ENCODE results near the gene MARCHF3. TPM values are rescaled to one million over a fixed set of nuclear protein-coding genes. Genes with fewer than 3 reads are reported as not detected.
"Not testable (repeated sequence)": the region's sequence is repeated elsewhere in the genome, so short reads cannot be mapped to it uniquely, and the experiment has no call there.

The MARCHF3 gene
- total RNA-seq = 25.9 and 36.6 TPM in 2 replicates

GRCh38 chr5:127030259-127031146 is at the start of gene MARCHF3:
TSS of gene MARCHF3 (minus strand) at chr5:127030558. CDS start at chr5:126918171, 112,387 bp downstream.
- DNase-seq (ENCODE audit: extremely low read depth, low read depth, low spot score) = no peak

DNA sequence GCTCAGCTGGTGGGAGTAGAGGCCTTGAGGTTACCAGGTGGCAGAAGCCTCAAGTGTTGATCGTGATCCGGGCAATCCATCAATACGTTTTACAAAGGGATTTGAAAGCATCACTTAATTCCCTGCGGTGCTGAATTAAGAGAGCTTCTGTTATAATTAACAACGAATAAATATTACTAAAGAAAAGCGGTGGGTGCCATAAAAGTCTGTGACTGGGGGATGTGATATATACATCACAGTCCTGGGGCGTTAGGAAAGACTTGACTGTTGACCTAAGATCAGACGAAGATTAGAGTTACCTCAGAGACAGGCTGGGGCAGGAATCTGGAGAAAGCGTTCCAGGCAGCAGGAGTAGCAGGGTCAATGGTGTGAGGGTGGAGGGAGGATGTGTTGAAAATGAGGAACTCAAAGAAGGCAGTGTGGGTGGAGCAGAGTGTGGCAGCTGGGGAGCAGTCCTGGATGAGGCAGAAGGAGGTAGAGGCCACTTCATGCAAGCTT is 49.7 kb upstream of the MARCHF3 start:
- DNase-seq (ENCODE audit: extremely low read depth, low read depth, low spot score) = no peak

GRCh38 chr5:127077366-127077765 is 47.0 kb upstream of the MARCHF3 start:
- DNase-seq (ENCODE audit: extremely low read depth, low read depth, low spot score) = no peak

GRCh38 chr5:127076315-127077129 is 46.2 kb upstream of the MARCHF3 start:
- DNase-seq (ENCODE audit: extremely low read depth, low read depth, low spot score) = no peak

DNA sequence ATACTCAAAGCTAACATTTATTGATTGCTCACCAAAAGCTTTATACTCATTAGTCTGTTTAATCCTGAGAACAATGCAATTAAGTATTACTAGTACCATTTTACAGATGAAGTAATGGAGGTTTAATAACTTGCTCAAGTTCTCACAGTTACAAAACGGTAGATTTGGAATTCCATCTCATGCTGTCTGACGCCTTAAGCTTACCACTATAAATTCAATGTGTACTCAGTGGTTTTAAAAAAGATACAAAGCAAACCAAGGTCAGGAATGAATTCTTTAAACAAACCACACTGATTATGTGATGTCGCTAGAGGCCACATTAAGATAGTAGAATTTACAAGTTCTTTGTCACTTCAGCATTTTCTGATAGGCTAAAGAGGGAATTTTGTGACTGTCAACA is 44.1 kb upstream of the MARCHF3 start:
- DNase-seq (ENCODE audit: extremely low read depth, low read depth, low spot score) = no peak

- no peak for DNase-seq (ENCODE audit: extremely low read depth, low read depth, low spot score)
Measured at GRCh38 chr5:127072861-127073846, 42.8 kb upstream of the MARCHF3 start, which contains the start of gene C5orf63. TSS of gene C5orf63 (minus strand) at chr5:127073502. CDS start at chr5:127058995, 14,507 bp downstream.

DNA sequence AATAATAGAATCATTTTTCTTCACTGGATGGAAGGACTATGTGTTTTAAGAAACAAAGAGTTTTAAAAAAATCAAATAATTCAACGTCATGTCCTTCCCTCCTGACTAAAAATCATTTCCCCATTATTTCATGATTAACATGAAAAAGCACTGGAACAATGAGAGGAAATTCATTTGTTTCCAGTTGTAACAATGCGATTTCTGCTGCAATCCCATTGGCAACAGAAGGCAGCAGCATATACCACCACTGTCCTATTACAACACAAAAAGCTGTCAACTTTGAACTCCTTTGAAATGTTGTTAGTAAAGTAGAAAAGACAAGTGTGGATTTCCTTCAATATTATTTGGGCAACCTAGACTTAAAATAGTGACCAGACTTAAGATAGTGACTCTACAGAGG is 39.9 kb upstream of the MARCHF3 start:
- DNase-seq (ENCODE audit: extremely low read depth, low read depth, low spot score) = peak; percentile 71

DNA sequence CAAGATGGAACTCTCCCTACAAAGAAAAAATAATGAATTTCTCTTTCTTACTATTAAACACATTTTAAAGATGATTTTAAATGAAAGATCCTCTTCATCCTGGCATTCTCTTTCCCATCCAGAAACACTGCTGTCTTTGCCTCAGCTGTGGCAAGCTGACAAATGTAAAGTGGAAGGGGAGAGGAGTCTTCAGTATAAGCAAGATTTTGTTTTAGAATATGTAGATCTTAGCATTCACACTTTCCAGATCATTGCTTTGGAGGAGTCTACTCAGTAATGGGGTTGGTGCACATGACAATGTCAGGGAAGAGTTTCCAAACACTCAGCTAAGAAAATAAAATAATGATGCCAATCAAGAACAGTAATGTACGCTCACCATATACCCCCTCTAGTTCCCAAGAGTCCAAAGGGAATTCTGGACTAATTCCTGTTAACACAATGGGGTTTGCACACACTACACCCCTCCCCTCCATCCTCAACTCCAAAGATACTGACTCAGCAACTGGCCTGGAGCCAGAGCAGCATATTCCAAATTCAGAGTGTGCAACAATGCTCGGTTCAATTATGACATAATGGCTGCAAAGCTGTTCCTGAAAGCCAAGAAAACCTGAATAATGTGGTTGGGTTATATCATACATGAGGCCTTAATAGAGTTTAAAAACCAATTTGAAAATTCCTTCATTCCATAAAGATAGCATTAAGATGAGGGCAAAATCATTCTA is 38.3 kb upstream of the MARCHF3 start:
- DNase-seq (ENCODE audit: extremely low read depth, low read depth, low spot score) = no peak

- DNase-seq (ENCODE audit: extremely low read depth, low read depth, low spot score) = no peak
Measured at GRCh38 chr5:127066721-127067120, 36.4 kb upstream of the MARCHF3 start.

- DNase-seq (ENCODE audit: extremely low read depth, low read depth, low spot score) = no peak
Measured at GRCh38 chr5:127064253-127064840, 34.0 kb upstream of the MARCHF3 start.

GRCh38 chr5:127063257-127063913 is 33.0 kb upstream of the MARCHF3 start:
- DNase-seq (ENCODE audit: extremely low read depth, low read depth, low spot score) = no peak

- no peak for DNase-seq (ENCODE audit: extremely low read depth, low read depth, low spot score)
Measured at GRCh38 chr5:127061956-127062355, 31.6 kb upstream of the MARCHF3 start.

- DNase-seq (ENCODE audit: extremely low read depth, low read depth, low spot score) = no peak
Measured at GRCh38 chr5:127061537-127061936, 31.2 kb upstream of the MARCHF3 start.

DNA sequence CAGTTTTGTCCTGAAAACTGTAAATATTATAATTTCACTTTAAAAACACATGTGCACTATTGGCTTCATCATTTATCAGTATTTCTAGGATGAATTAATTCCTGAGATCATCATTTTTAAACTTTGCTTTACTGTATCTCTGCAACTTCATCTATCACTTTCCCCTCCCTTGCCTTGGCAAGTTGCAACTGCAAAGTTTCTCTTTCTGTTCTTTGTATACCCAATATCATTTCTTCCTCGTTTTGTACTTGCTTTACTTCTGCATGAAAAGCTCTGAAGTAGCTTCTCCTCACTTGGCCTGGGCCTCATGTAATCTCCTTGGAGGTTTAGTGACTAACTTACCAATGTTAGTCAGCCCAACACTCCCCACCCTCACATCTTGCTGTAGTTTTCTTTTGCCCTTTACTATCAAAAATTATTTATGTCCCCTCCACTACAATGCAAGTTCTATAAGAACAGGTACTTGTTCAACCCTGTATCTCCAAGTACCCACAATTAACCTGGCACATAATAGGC is 30.2 kb upstream of the MARCHF3 start:
- no peak for DNase-seq (ENCODE audit: extremely low read depth, low read depth, low spot score)

DNA sequence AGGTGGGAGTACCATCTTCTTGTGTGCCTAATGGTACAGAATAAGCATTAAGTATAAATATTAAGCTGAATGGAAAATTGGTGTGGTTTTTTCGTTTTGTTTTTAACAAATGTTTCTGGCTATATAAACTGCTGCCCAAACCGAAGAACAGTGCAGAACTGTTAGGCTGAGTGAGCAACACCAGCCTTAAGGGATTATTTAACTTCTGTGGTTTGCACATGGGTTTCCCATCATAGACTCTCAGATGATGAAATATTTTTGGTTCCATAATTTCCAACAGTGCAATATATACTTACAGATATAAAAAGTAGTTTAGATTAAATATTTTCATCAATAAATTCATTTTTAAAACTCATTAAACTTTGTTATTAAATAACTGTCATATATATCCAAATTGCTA is 26.5 kb upstream of the MARCHF3 start:
- DNase-seq (ENCODE audit: extremely low read depth, low read depth, low spot score) = no peak

DNA sequence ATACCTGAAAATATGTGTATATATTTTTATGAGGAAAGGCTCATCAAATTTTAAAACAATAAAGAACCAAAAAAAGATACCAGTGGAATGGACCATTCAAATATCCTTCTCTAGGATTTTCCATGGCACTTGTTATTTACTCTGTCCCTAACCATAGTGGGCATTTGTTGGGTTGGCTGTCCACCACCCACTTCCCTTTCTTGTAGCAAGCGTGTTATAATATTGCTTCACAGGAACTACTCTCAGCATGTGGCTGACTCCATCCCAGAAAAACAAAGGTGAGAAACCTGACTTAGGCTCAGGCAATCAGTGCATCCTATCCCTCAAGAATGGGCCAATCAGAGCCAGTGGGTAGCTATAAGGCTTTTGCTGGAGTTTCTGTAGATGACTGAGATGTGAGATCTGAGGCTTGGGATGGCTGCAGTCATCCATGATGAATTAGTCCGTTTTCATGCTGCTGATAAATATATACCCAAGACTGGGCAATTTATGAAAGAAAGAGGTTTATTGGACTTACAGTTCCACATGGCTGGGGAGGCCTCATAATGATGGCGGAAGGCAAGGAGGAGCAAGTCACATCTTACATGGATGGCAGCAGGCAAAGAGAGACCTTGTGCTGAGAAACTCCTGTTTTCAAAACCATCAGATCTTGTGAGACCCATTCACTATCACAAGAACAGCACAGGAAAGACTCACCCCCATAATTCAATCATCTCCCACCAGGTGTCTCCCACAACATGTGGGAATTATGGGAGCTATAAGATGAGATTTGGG is 25.7 kb upstream of the MARCHF3 start:
- no peak for DNase-seq (ENCODE audit: extremely low read depth, low read depth, low spot score)

GRCh38 chr5:127053551-127053950 is 23.2 kb upstream of the MARCHF3 start:
- DNase-seq (ENCODE audit: extremely low read depth, low read depth, low spot score) = not testable (repeated sequence)

DNA sequence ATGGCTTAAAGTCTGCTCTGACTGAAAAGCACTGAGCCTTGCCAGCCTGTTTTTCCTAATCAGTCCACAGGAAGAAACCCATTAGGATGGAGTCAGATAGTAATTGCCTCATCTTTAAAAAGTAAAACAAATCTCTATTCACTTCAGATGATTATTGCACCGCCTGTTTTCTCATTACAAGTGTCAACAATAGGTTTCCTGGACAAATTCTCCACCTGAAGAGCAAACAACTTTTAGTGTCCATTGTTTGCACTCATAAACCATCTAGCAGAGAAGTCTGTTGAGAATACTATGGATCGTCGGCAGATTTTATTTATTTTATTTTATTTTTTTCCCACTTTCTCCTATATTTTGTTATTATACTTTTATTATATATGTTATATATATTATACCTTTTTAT is 22.7 kb upstream of the MARCHF3 start:
- DNase-seq (ENCODE audit: extremely low read depth, low read depth, low spot score) = no peak

Measured in glomerular endothelial cell (primary cell).